SU-DHL-6 (cell line): ENCODE measurements around the gene TSHR.

Experiments
- EZH2phosphoT487 ChIP-seq: fragments of 200-600 bp; sonication (generic), shearing (Covaris generic); conservative IDR thresholded peaks from 2 replicates; pipeline ENCODE4 v1.6.1; 2018; ENCODE audit warnings: mild to moderate bottlenecking, antibody characterized with exemption, low read length, moderate library complexity, mixed read lengths
- TF ChIP-seq, protein P1 (sequence below): fragments of 200-600 bp; sonication (generic); IDR thresholded peaks from one replicate; pipeline ENCODE4 v1.5.1; 2017; ENCODE audit warnings: antibody characterized with exemption, mild to moderate bottlenecking, low read length, moderate library complexity; ENCODE audit not compliant: insufficient read depth, poor library complexity, severe bottlenecking

DNA sequence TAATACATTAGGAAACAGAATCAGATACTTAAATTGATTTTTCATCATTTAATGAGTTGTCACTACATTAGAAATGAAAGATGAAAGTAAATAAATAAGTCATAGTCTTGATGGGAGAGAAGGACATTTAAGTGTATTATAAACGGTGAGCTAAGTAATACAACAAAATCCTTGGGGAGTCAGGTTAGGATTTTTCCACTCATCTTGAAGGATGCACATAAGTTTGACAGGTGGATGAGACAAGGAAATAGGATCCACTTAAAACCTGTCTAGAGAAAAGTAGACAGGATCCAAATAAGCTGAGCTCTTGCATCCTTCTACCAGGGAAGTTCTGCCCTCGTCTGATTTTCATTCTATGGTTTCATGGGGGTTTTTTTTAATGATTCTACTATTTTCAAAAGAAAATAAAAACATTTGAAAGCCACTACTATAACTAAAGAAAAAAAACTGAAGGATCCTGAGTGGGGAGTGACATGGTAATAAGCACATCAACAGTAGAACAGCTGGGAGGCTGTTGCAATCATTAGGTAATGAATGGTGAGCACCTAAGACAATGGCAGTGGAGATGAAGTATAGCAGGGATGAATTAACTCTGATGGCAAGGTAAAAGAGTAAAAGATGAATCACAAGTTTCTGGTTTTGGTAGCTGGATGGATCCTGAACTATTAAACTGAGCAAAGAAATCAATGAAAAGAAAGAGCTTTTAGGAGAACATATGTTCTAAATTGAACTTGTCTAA, 30.9 kb upstream of the TSHR start:
- TF ChIP-seq, protein P1, sequence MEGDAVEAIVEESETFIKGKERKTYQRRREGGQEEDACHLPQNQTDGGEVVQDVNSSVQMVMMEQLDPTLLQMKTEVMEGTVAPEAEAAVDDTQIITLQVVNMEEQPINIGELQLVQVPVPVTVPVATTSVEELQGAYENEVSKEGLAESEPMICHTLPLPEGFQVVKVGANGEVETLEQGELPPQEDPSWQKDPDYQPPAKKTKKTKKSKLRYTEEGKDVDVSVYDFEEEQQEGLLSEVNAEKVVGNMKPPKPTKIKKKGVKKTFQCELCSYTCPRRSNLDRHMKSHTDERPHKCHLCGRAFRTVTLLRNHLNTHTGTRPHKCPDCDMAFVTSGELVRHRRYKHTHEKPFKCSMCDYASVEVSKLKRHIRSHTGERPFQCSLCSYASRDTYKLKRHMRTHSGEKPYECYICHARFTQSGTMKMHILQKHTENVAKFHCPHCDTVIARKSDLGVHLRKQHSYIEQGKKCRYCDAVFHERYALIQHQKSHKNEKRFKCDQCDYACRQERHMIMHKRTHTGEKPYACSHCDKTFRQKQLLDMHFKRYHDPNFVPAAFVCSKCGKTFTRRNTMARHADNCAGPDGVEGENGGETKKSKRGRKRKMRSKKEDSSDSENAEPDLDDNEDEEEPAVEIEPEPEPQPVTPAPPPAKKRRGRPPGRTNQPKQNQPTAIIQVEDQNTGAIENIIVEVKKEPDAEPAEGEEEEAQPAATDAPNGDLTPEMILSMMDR, result no peak
- TF ChIP-seq EZH2phosphoT487, result no peak
